ENCODE measurements around the gene MTHFD2L. TPM values are rescaled to one million over a fixed set of nuclear protein-coding genes. Genes with fewer than 3 reads are reported as not detected.

MTHFD2L gene
- total and polyA plus RNA-seq, 2 of the 8 experiments (the other 6 are each of a cell fraction or from before 2014, with no cell fraction given) = 5.4 to 15.0 TPM

DNA sequence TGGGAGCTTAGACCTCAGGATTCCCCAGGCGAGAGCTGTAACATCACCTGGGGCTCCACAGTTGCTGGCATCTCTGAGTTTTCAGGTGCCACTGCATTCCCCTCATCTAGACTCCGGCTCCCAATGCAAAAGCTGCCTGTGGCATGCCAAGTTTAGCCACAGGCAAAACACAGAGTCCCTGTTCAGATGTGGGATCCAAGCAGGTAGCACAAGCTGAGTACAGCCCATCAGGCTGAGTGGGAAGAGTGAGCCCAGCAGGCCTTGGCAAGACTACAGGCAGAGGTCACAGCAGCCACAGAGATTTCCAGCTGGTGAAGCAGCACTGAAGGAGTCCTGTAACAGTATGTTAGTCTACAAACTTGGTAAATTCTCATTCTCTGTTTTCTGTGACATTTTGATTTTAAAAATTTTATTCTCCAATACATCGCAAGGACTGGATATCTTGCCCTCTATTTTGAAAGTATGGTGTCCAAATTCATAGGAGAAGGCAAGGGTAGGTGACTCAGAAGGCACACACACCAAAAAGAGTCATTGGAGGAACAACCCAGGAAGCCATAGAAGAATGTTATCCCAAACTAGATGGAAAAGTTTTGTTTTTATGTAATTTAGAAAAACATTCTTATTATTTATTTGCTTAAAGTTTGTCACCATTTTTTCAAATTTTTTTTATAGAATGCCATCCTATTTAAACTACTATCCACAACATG is 45.4 kb upstream of the MTHFD2L start:
- H3K9ac ChIP-seq (replicated peaks in 1 of 4; ENCODE audit: extremely low read depth in 1 of 4, low read depth in 3 of 4, low read length in 3 of 4) = no peak overlapping the region
- TF ChIP-seq FOSL1 (IDR thresholded peaks at IDR 0.05; ENCODE audit: insufficient read depth, low read depth, low read length) = no peak
- no peak for TF ChIP-seq RXRA (IDR thresholded peaks at IDR 0.05; ENCODE audit: insufficient read depth, low read depth, low read length)
- no peak for TF ChIP-seq HDAC2 (IDR thresholded peaks at IDR 0.05; ENCODE audit: borderline replicate concordance in 1 of 2, low read depth in 2 of 2, low read length in 2 of 2)
- no peak for TF ChIP-seq BACH1 (IDR thresholded peaks at IDR 0.05; ENCODE audit: low read length)
- TF ChIP-seq CBX5 (IDR thresholded peaks at IDR 0.05; ENCODE audit: low read depth, low read length) = no peak
- no peak for TF ChIP-seq CHD1 (IDR thresholded peaks at IDR 0.05; ENCODE audit: low read depth, low read length)
- TF ChIP-seq, protein P1, sequence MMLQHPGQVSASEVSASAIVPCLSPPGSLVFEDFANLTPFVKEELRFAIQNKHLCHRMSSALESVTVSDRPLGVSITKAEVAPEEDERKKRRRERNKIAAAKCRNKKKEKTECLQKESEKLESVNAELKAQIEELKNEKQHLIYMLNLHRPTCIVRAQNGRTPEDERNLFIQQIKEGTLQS (IDR thresholded peaks at IDR 0.05; ENCODE audit: insufficient read depth, low read depth, low read length) = no peak
- TF ChIP-seq SP4 (IDR thresholded peaks at IDR 0.05; ENCODE audit: low read length) = no peak
- TF ChIP-seq POU5F1 (IDR thresholded peaks at IDR 0.05; ENCODE audit: low read depth, low read length) = no peak
- TF ChIP-seq SIN3A (conservative IDR thresholded peaks at IDR 0.05 in 1 of 2, IDR thresholded peaks at IDR 0.05 in 1 of 2; ENCODE audit: low read depth in 1 of 2, low read length in 2 of 2) = no peak
- TF ChIP-seq SIX5 (IDR thresholded peaks at IDR 0.05; ENCODE audit: low read depth, low read length) = no peak
- no peak for TF ChIP-seq SP1 (IDR thresholded peaks at IDR 0.05; ENCODE audit: low read depth, low read length)

More for the DNA sequence above, 45.4 kb upstream of the MTHFD2L start:
- Histone ChIP-seq H3K79me1 (ENCODE audit: low read depth, low read length) (no peaks in the 10 kb centered on the region), H2AFZ (ENCODE audit: low read length) (peak overlapping the region; percentile 91), H3K56ac (replicated peaks; ENCODE audit: insufficient read length, low read depth, low read length) (no peak overlapping the region), H3K23ac (ENCODE audit: insufficient read length) (no peak overlapping the region), H3K4me1 (replicated peaks in 1 of 4; ENCODE audit: control insufficient read depth in 3 of 4, insufficient read depth in 4 of 4, low read length in 3 of 4) (peaks cover 0 to 7% (median 0%) of the 10 kb centered on the region in 4 experiments; a peak in 1 of 7 replicates), H2BK5ac (ENCODE audit: low read depth, low read length) (no peak overlapping the region), H3K79me2 (ENCODE audit: control insufficient read depth in 1 of 2, insufficient read depth in 2 of 2, low read length in 2 of 2) (no peaks in the 10 kb centered on the region), H4K5ac (ENCODE audit: insufficient read length, low read depth, low read length) (no peak overlapping the region), H2BK12ac (ENCODE audit: low read depth, low read length) (no peak overlapping the region), H4K8ac (ENCODE audit: extremely low read depth, insufficient read depth, low read length) (no peak overlapping the region), H3K9me3 (ENCODE audit: insufficient read depth in 2 of 2, low read depth in 1 of 2, low read length in 1 of 2) (no peaks in the 10 kb centered on the region), H3K18ac (ENCODE audit: extremely low read depth, low read length) (no peak overlapping the region), H3K27me3 (replicated peaks in 1 of 4; ENCODE audit: control insufficient read depth in 3 of 4, extremely low read depth in 1 of 4, insufficient read depth in 3 of 4, low read length in 3 of 4) (peaks cover 0 to 1% (median 0%) of the 10 kb centered on the region in 4 experiments; a peak in 1 of 7 replicates), H2BK120ac (replicated peaks; ENCODE audit: low read depth, low read length) (no peak overlapping the region), H2BK15ac (ENCODE audit: low read length) (no peak overlapping the region), H4K20me1 (replicated peaks in 1 of 2; ENCODE audit: control insufficient read depth in 1 of 2, insufficient read depth in 2 of 2, low read length in 2 of 2) (no peaks in the 10 kb centered on the region), H3K36me3 (ENCODE audit: control insufficient read depth in 2 of 4, insufficient read depth in 4 of 4, low read length in 3 of 4) (no peaks in the 10 kb centered on the region), H2AK5ac (ENCODE audit: low read depth, low read length) (no peak overlapping the region), H2BK20ac (ENCODE audit: low read length) (no peak overlapping the region), H3K4me3 (ENCODE audit: extremely low read depth in 1 of 4, insufficient read depth in 2 of 4, low read depth in 3 of 4, low read length in 4 of 4) (no peak overlapping the region), H3K14ac (ENCODE audit: insufficient read length) (no peak overlapping the region), H3K23me2 (ENCODE audit: low read depth, low read length) (no peaks in the 10 kb centered on the region), H3K27ac (ENCODE audit: low read depth, low read length) (no peak overlapping the region), H4K91ac (replicated peaks; ENCODE audit: insufficient read length, low read length) (no peak overlapping the region), H3K4ac (replicated peaks; ENCODE audit: insufficient read length, low read depth, low read length) (no peak overlapping the region), H3K4me2 (ENCODE audit: insufficient read depth in 1 of 2, low read depth in 2 of 2, low read length in 2 of 2) (no peak overlapping the region)
- CTCF ChIA-PET (ENCODE audit: partially characterized antibody) = interaction anchor here (0.7 to 1.2 kb wide), 6 partner anchors 12 to 383 kb away, joined by 3 to 4 read pairs (median 3); partner anchors contain the start of gene CXCL2
- FAIRE-seq (no peak), DNase-seq (ENCODE audit: low read depth in 1 of 2, low spot score in 2 of 2) (no peak)
- POLR2A ChIA-PET (ENCODE audit: partially characterized antibody) = interaction anchor here (1.1 kb wide), 1 partner anchor 12 kb away, joined by 4 read pairs; no protein-coding TSS in a partner anchor
- 94% methylated on average over 3 of the region's 3 CpGs; no CpG with 5 or more reads in 1 of the 2 experiments for WGBS, 2 experiments (ENCODE audit: extremely low coverage in 1 of 2, insufficient coverage in 1 of 2, insufficient read length in 1 of 2, insufficient replicate concordance in 2 of 2, low coverage in 1 of 2, low lambda C conversion rate in 2 of 2, missing lambda C conversion rate in 1 of 2)

All from H1 (cell line).